Measurements from ENCODE around the gene HAUS5. TPM values are rescaled to one million over a fixed set of nuclear protein-coding genes. Genes with fewer than 3 reads are reported as not detected.
A peak's percentile ranks its signal among the peaks of the same experiment; 100 is the strongest.

The HAUS5 gene
- total and polyA plus RNA-seq, 2 experiments from 2014 or later, result 4.9 to 12.6 TPM

DNA sequence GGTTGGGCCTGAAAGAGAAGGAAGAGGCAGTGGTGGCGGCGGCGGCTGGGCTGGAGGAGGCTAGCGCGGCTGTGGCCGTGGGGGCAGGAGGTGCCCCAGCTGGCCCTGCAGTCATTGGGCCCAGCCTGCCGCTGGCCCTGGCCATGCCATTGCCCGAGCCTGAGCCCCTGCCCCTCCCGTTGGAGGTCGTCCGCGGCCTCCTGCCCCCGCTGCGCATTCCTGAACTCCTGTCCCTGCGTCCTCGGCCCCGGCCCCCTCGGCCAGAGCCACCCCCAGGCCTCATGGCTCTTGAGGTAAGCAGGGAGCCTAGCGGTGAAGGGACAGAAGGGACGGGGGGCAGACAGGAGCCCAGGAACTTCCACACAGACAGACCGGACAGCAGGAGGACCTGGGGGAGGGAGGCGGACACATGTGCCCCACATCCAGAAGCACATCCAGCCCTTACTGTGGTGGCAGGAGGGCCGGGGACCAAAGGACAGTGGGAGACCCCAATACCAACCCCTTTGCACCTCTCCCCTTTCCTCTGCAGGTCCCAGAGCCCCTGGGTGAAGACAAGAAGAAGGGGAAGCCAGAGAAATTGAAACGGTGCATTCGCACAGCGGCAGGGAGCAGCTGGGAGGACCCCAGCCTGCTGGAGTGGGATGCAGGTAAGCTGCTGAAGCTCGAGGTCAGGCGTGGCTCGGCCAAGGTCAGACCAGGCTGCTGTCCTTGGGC is 21.3 kb downstream of the HAUS5 start:
- no peaks in the 10 kb centered on the region for H4K20me1 ChIP-seq (ENCODE audit: insufficient read depth, poor library complexity, severe bottlenecking)
- no peak overlapping the region for H3K4me2 ChIP-seq
- 99% methylated on average over 25 of the region's 29 CpGs for WGBS (ENCODE audit: low lambda C conversion rate, missing lambda C conversion rate)
- H3K4me3 ChIP-seq, result no peak overlapping the region
- H3K9me2 ChIP-seq (replicated peaks; ENCODE audit: insufficient read depth), result no peaks in the 10 kb centered on the region
- H2AFZ ChIP-seq, result no peak overlapping the region
- no peaks in the 10 kb centered on the region for H3K9me3 ChIP-seq (ENCODE audit: low read depth)
- H3K27me3 ChIP-seq, result no peaks in the 10 kb centered on the region
- no peak for DNase-seq (ENCODE audit: low spot score)
- no peaks in the 10 kb centered on the region for H3K36me3 ChIP-seq (replicated peaks; ENCODE audit: insufficient read depth, low read depth)
- H3K4me1 ChIP-seq (ENCODE audit: insufficient read depth), result peaks cover 7% of the 10 kb centered on the region
- TF ChIP-seq, protein P1, sequence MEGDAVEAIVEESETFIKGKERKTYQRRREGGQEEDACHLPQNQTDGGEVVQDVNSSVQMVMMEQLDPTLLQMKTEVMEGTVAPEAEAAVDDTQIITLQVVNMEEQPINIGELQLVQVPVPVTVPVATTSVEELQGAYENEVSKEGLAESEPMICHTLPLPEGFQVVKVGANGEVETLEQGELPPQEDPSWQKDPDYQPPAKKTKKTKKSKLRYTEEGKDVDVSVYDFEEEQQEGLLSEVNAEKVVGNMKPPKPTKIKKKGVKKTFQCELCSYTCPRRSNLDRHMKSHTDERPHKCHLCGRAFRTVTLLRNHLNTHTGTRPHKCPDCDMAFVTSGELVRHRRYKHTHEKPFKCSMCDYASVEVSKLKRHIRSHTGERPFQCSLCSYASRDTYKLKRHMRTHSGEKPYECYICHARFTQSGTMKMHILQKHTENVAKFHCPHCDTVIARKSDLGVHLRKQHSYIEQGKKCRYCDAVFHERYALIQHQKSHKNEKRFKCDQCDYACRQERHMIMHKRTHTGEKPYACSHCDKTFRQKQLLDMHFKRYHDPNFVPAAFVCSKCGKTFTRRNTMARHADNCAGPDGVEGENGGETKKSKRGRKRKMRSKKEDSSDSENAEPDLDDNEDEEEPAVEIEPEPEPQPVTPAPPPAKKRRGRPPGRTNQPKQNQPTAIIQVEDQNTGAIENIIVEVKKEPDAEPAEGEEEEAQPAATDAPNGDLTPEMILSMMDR (IDR thresholded peaks at IDR 0.05; ENCODE audit: poor library complexity), result no peak
- TF ChIP-seq EZH2phosphoT487 (IDR thresholded peaks at IDR 0.05; ENCODE audit: low read depth, severe bottlenecking, unreplicated experiment), result no peak
- no peak for TF ChIP-seq EZH2 (IDR thresholded peaks at IDR 0.05; ENCODE audit: borderline replicate concordance)
- no peak overlapping the region for H3K27ac ChIP-seq
- H3K79me2 ChIP-seq, result peaks cover 12% of the 10 kb centered on the region

DNA sequence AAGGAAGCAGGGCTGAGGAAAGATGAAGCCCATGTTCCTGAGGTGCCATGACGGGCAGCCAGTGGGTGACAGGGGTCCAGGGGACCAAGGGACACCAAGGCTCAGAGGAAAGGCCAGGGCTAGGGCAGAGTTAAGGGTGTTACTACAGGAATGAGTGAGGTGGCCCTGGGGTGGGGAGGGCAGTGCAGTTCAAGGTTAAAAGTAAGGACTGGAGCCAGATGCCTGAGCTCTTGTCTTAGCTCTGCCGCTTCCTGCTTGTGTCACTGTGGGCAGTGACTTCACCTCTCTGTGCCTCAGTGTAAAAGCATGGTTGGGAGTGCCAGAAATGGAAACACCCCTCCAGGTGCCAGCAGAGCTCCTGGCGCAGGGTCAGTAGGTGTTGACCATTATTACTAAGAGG is 24.1 kb downstream of the HAUS5 start:
- Histone ChIP-seq H3K79me2 (no peaks in the 10 kb centered on the region), H3K4me3 (no peak overlapping the region), H2AFZ (no peak overlapping the region), H3K4me1 (ENCODE audit: insufficient read depth) (no peaks in the 10 kb centered on the region), H3K27me3 (no peaks in the 10 kb centered on the region), H3K9me2 (replicated peaks; ENCODE audit: insufficient read depth) (no peaks in the 10 kb centered on the region), H3K36me3 (replicated peaks; ENCODE audit: insufficient read depth, low read depth) (no peaks in the 10 kb centered on the region), H3K27ac (no peak overlapping the region), H4K20me1 (ENCODE audit: insufficient read depth, poor library complexity, severe bottlenecking) (no peaks in the 10 kb centered on the region), H3K4me2 (no peak overlapping the region), H3K9me3 (ENCODE audit: low read depth) (no peaks in the 10 kb centered on the region)
- TF ChIP-seq, protein P1 (IDR thresholded peaks at IDR 0.05; ENCODE audit: poor library complexity), result no peak
- TF ChIP-seq EZH2phosphoT487 (IDR thresholded peaks at IDR 0.05; ENCODE audit: low read depth, severe bottlenecking, unreplicated experiment) (no peak), EZH2 (IDR thresholded peaks at IDR 0.05; ENCODE audit: borderline replicate concordance) (no peak)
- WGBS (ENCODE audit: low lambda C conversion rate, missing lambda C conversion rate), result 96% methylated on average over 3 of the region's 3 CpGs
- no peak for DNase-seq (ENCODE audit: low spot score)

DNA sequence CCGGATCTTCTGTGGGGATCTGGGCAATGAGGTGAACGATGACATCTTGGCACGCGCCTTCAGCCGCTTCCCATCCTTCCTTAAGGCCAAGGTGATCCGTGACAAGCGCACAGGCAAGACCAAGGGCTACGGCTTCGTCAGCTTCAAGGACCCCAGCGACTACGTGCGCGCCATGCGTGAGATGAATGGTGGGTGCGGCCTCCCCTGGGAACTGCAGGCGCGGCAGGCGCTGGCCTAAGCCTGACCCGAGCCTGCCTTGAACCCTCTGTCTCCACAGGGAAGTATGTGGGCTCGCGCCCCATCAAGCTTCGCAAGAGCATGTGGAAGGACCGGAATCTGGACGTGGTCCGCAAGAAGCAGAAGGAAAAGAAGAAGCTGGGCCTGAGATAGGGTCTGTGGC is 24.6 kb downstream of the HAUS5 start:
- H2AFZ ChIP-seq, result no peak overlapping the region

More for the DNA sequence above, 24.6 kb downstream of the HAUS5 start:
- H4K20me1 ChIP-seq (ENCODE audit: insufficient read depth, poor library complexity, severe bottlenecking), result no peaks in the 10 kb centered on the region
- no peak overlapping the region for H3K27ac ChIP-seq
- H3K9me2 ChIP-seq (replicated peaks; ENCODE audit: insufficient read depth), result no peaks in the 10 kb centered on the region
- no peaks in the 10 kb centered on the region for H3K79me2 ChIP-seq
- H3K4me2 ChIP-seq, result no peak overlapping the region
- H3K36me3 ChIP-seq (replicated peaks; ENCODE audit: insufficient read depth, low read depth), result no peaks in the 10 kb centered on the region
- no peak for TF ChIP-seq EZH2phosphoT487 (IDR thresholded peaks at IDR 0.05; ENCODE audit: low read depth, severe bottlenecking, unreplicated experiment)
- no peak for TF ChIP-seq EZH2 (IDR thresholded peaks at IDR 0.05; ENCODE audit: borderline replicate concordance)
- TF ChIP-seq, protein P1 (IDR thresholded peaks at IDR 0.05; ENCODE audit: poor library complexity), result no peak
- H3K4me3 ChIP-seq, result no peak overlapping the region
- no peaks in the 10 kb centered on the region for H3K9me3 ChIP-seq (ENCODE audit: low read depth)
- H3K4me1 ChIP-seq (ENCODE audit: insufficient read depth), result no peaks in the 10 kb centered on the region
- H3K27me3 ChIP-seq, result no peaks in the 10 kb centered on the region
- WGBS (ENCODE audit: low lambda C conversion rate, missing lambda C conversion rate), result 97% methylated on average over 25 of the region's 25 CpGs
- DNase-seq (ENCODE audit: low spot score), result peak; percentile 3
